Upper lobe of left lung (tissue), 6 donors: ENCODE measurements around the gene PLCB1. TPM values are rescaled to one million over a fixed set of nuclear protein-coding genes. Genes with fewer than 3 reads are reported as not detected.

Experiments
- ATAC-seq, 2 donors: fragments of 200-7000 bp; cut with Tn5 transposase; one replicate each; pipeline ENCODE4 v1.9.1; 2022; ENCODE audit warnings: mild to moderate bottlenecking in 2 of 2, moderate library complexity in 2 of 2; ENCODE audit not compliant: low FRiP score in 2 of 2
- DNase-seq, 2 donors: peaks; one replicate each; pipeline ENCODE4 v3.0.0-alpha.2; 2019 to 2020
- H3K27ac ChIP-seq, 4 donors: fragments of 200-600 bp; sonication (generic); one replicate each; pipeline ENCODE4 v1.5.1; 2016 to 2019
- H3K27me3 ChIP-seq, 4 donors: fragments of 200-600 bp; sonication (generic); one replicate each; pipeline ENCODE4 v1.5.1; 2017 to 2019
- H3K36me3 ChIP-seq, 4 donors: fragments of 200-600 bp; sonication (generic); one replicate each; pipeline ENCODE4 v1.5.1; 2016 to 2019
- H3K4me1 ChIP-seq, 4 donors: fragments of 200-600 bp; sonication (generic); one replicate each; pipeline ENCODE4 v1.5.1; 2018 to 2019
- H3K4me3 ChIP-seq, 4 donors: fragments of 200-600 bp; sonication (generic); one replicate each; pipeline ENCODE4 v1.5.1; 2017 to 2019; ENCODE audit warnings: mild to moderate bottlenecking in 2 of 4, moderate library complexity in 1 of 4
- H3K9me3 ChIP-seq, 4 donors: fragments of 200-600 bp; sonication (generic); one replicate each; pipeline ENCODE4 v1.5.1; 2018 to 2019
- EP300 ChIP-seq, 4 donors: sonication (generic); formaldehyde crosslinking; IDR thresholded peaks; one replicate each; pipeline ENCODE4 v1.5.1; 2017; ENCODE audit warnings: antibody characterized with exemption in 4 of 4, control low read depth in 2 of 4
- POLR2A ChIP-seq, 4 donors: fragments of 450-650 bp; IDR thresholded peaks; one replicate each; pipeline ENCODE4 v1.5.1; 2016 to 2017; ENCODE audit warnings: antibody characterized with exemption in 4 of 4, mild to moderate bottlenecking in 2 of 4
- POLR2AphosphoS5 ChIP-seq, 2 donors: sonication (generic); formaldehyde crosslinking; IDR thresholded peaks; one replicate each; pipeline ENCODE4 v1.5.1; 2017; ENCODE audit warnings: antibody characterized with exemption in 2 of 2
- WGBS, 2 donors: methylation state at CpG; one replicate each; pipeline ENCODE4 v1.1.5; 2017 to 2018; 5-methylcytosine and 5-hydroxymethylcytosine counted together
- total RNA-seq, 6 donors: library from RNA; depleted of rRNA in 4 of 6; stranded (reverse); fragments of >200 nt in 4 of 6; gene quantifications; one replicate each; pipeline versions ENCODE4 v1.1.0 to v1.2.1, GENCODE V29; 2016 to 2021
- TF ChIP-seq, protein P1 (sequence below), 6 experiments: fragments of 450-650 bp in 4 of 6; fragments of 200-600 bp in 2 of 6; sonication (generic) in 2 of 6; IDR thresholded peaks; one replicate each; pipeline ENCODE4 v1.5.1; 2016 to 2019; ENCODE audit warnings: antibody characterized with exemption in 6 of 6
- donor health status: DM: no; HTN: no; CAD: no; lungs with moderate emphysema.
- donor health status: DM: no; HTN: yes; CAD: no; lungs with severe emphysema.

Gene PLCB1
- total RNA-seq, 6 donors from 2014 or later: 4.8 to 26.2 (median 10.7) TPM

DNA sequence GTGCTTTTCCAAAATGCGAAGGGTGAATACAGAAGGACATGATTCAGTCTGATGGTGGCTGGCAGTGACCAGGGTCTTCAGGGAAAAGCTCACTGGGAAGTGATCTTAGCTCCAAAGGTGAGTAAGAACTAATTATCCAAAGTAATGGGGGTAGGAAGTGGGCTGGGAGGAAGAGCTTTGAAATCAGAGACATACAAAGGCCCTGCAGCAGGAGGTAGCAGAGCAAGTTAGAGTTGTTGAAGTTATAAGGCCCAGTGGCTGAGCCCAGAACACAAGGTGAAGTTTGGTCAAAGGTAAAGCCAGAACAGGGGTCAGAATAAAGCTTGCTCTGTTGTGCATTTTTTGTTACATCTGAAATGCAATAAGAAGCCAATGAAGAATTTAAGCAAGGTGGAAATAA, 81.2 kb downstream of the PLCB1 start:
- H3K9me3 ChIP-seq: no peaks in the 10 kb centered on the region
- no peaks in the 10 kb centered on the region for H3K27me3 ChIP-seq
- H3K4me3 ChIP-seq: no peak overlapping the region
- TF ChIP-seq EP300 (IDR thresholded peaks at IDR 0.05) (no peak), POLR2A (IDR thresholded peaks at IDR 0.05) (no peak), POLR2AphosphoS5 (IDR thresholded peaks at IDR 0.05) (no peak)
- TF ChIP-seq, protein P1, sequence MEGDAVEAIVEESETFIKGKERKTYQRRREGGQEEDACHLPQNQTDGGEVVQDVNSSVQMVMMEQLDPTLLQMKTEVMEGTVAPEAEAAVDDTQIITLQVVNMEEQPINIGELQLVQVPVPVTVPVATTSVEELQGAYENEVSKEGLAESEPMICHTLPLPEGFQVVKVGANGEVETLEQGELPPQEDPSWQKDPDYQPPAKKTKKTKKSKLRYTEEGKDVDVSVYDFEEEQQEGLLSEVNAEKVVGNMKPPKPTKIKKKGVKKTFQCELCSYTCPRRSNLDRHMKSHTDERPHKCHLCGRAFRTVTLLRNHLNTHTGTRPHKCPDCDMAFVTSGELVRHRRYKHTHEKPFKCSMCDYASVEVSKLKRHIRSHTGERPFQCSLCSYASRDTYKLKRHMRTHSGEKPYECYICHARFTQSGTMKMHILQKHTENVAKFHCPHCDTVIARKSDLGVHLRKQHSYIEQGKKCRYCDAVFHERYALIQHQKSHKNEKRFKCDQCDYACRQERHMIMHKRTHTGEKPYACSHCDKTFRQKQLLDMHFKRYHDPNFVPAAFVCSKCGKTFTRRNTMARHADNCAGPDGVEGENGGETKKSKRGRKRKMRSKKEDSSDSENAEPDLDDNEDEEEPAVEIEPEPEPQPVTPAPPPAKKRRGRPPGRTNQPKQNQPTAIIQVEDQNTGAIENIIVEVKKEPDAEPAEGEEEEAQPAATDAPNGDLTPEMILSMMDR (IDR thresholded peaks at IDR 0.05): no peak
- ATAC-seq (no peak), DNase-seq (no peak)
- H3K27ac ChIP-seq: no peak overlapping the region
- 94 to 96% methylated on average over 1 of the region's 1 CpG for WGBS, 2 donors
- H3K4me1 ChIP-seq: peaks cover 0 to 8% (median 0%) of the 10 kb centered on the region in 4 donors
- no peaks in the 10 kb centered on the region for H3K36me3 ChIP-seq

- TF ChIP-seq EP300 (IDR thresholded peaks at IDR 0.05) (no peak), POLR2AphosphoS5 (IDR thresholded peaks at IDR 0.05) (no peak), POLR2A (IDR thresholded peaks at IDR 0.05) (no peak)
- TF ChIP-seq, protein P1 (IDR thresholded peaks at IDR 0.05): no peak
- no peaks in the 10 kb centered on the region for H3K36me3 ChIP-seq
- no peaks in the 10 kb centered on the region for H3K9me3 ChIP-seq
- peaks cover 0 to 8% (median 0%) of the 10 kb centered on the region in 4 donors for H3K4me1 ChIP-seq
- no peaks in the 10 kb centered on the region for H3K27me3 ChIP-seq
- peak overlapping the region in 2 of 4 donors; percentile 18 to 50 for H3K27ac ChIP-seq
- H3K4me3 ChIP-seq: peak overlapping the region in 2 of 4 donors; percentile 5 to 13
- DNase-seq (no peak), ATAC-seq (no peak)
- WGBS, 2 donors: 63 to 68% methylated on average over 12 of the region's 12 CpGs
Measured at GRCh38 chr20:8213831-8214587, 81.9 kb downstream of the PLCB1 start.

- WGBS, 2 donors: 68 to 74% methylated on average over 8 of the region's 8 CpGs
- H3K27me3 ChIP-seq: no peaks in the 10 kb centered on the region
- H3K4me1 ChIP-seq: peaks cover 0 to 8% (median 0%) of the 10 kb centered on the region in 4 donors
- no peaks in the 10 kb centered on the region for H3K36me3 ChIP-seq
- no peaks in the 10 kb centered on the region for H3K9me3 ChIP-seq
- DNase-seq (no peak), ATAC-seq (no peak)
- H3K4me3 ChIP-seq: no peak overlapping the region
- TF ChIP-seq, protein P1 (IDR thresholded peaks at IDR 0.05): no peak
- no peak for TF ChIP-seq EP300 (IDR thresholded peaks at IDR 0.05)
- no peak for TF ChIP-seq POLR2AphosphoS5 (IDR thresholded peaks at IDR 0.05)
- TF ChIP-seq POLR2A (IDR thresholded peaks at IDR 0.05): no peak
- H3K27ac ChIP-seq: no peak overlapping the region
Measured at GRCh38 chr20:8215361-8215781, 83.3 kb downstream of the PLCB1 start.

GRCh38 chr20:8216375-8217200, 84.5 kb downstream of the PLCB1 start:
- Histone ChIP-seq H3K4me1 (peaks cover 0 to 8% (median 0%) of the 10 kb centered on the region in 4 donors), H3K27ac (no peak overlapping the region), H3K27me3 (no peaks in the 10 kb centered on the region), H3K4me3 (no peak overlapping the region), H3K36me3 (no peaks in the 10 kb centered on the region), H3K9me3 (no peaks in the 10 kb centered on the region)
- WGBS, 2 donors: 92 to 95% methylated on average over 5 of the region's 5 CpGs
- DNase-seq (no peak), ATAC-seq (no peak)
- TF ChIP-seq EP300 (IDR thresholded peaks at IDR 0.05) (no peak), POLR2A (IDR thresholded peaks at IDR 0.05) (no peak), POLR2AphosphoS5 (IDR thresholded peaks at IDR 0.05) (no peak)
- TF ChIP-seq, protein P1 (IDR thresholded peaks at IDR 0.05): no peak
